ENCODE results near the gene HNRNPR.

HNRNPR gene

DNA sequence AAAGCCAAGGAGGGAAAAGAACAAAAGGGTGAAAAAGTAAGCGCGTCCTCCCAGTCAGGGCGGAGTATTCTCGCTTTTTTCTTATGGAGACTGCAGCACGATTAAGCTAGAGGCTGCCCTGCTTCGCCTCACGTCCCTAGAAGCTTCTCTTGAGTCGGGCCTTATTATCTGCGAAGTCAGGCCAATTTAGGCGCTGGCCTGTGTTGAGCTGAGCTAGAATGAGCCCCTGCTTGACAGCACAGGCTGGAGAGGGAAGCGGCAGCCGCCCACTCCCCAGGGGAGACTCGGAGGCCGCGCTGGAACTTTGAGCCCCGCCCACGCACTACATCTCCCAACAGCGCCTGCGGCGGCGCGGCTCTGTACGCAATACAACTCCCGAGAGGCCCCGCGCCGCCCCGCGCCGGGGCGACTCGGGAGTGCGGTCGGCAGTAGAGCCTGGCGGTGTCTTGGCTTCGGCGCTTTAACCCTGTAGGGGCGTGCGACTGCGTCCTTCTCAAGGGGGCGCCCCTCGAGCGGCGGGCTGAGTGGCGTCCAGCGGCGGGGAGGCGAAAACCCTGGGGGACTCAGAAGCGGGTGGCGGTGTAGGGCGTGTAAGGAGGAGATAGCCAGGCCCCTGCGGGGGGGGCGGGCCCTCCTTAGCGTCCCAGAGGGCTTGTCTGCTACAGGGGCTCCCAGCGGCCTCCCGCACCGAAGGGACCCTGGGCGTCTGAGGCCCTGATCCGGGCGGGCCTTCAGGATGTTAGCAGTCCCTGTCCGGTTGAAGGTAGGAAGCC lies 24.7 kb upstream of the HNRNPR start:
- DNase-seq: peak; percentile 94 to 95

DNA sequence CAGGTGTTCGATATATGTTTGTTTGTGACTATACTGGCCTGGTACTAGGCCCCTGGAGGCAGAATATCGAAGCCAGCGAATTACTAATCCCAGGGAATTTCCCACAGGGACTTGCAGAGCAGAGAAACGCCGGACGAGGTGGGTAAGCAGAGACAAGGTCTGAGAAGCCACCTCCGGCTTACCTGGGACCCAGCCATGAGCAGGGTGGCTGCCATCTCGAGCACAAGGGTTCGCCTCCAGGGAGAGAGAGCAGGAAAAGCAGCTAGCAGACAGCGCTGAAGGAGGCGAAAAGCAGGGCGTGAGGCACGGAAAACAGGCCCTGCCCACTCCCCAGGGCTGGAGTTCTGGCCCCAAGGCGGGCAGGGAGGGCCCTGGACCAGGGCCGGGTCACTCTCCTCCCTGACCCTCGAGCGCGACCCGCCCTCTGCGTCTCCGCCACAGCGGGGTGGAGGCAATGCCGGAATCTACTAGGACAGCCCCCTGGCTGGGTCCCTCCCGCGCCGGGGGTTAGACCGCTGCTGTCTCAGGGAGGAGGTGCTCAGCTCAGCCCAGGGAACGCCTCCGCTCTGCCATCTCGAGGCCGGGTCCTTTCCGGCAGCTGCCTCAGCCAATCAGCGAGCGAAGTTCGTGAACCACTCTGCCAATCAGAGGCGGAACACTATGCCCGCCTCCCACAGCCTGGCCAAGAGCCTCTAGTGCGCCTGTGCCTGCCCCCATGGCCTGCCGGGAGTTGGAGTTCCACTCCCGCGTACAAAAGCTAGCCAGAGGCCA lies 23.9 kb upstream of the HNRNPR start:
- DNase-seq: peak; percentile 100

DNA sequence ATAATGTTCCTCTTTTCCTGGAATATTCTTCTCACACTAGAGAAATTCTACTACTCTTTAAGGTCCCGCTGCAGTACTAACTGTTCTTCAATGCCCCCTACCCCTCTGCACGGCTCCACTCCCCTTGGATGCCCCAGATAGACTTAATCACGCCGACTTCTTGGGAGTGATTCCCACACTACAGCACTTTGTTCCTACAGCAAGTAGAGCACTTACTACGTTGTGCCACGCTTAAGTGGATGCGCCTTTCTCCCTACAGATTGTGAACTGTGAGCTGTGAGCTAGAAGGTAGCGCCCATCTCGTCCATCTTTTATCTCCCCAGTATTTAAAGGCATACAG lies 23.3 kb upstream of the HNRNPR start:
- peak in 1 of 2 experiments; percentile 43 for DNase-seq

DNA sequence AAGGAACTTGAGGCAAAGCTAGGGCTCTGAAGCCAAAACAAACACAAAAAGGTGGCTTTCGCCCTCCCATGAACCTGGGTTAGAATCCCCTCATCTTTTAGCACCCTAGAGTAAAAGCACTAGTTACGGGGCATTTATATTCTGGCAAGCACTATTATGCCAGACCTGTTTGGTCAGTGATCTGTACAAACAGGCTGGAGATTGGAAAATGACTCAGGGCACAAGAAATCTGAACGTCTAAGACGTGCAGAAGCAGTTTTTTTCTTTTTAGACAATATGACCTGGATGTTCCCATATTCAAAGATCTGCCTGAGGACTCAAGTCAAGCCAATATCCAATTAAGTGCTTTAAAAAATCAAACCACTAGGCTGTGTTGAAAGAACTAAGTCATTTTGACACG lies 22.5 kb upstream of the HNRNPR start:
- no peak for DNase-seq

DNA sequence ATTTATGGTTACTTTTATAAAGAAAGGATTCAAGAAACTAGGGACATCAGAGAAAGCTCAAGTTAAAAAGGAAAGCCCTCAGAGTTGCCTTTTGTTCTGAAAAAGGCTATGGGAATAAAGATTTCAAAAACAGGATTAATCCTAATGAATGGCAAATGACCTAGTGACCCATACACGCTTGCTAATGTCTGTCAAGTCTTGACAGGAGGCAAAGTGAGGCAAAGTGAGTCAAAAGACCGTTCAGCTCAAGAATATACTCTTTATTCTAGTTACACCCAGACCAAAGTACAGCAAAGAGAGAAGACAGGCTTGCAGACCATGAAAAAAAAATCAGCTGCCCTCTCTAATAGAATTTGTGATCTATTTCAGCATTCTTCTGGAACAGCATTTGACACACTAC lies 22.1 kb upstream of the HNRNPR start:
- DNase-seq: no peak

- DNase-seq: no peak
These were observed 18.2 kb upstream of the HNRNPR start for GRCh38 chr1:23362218-23362713.

DNA sequence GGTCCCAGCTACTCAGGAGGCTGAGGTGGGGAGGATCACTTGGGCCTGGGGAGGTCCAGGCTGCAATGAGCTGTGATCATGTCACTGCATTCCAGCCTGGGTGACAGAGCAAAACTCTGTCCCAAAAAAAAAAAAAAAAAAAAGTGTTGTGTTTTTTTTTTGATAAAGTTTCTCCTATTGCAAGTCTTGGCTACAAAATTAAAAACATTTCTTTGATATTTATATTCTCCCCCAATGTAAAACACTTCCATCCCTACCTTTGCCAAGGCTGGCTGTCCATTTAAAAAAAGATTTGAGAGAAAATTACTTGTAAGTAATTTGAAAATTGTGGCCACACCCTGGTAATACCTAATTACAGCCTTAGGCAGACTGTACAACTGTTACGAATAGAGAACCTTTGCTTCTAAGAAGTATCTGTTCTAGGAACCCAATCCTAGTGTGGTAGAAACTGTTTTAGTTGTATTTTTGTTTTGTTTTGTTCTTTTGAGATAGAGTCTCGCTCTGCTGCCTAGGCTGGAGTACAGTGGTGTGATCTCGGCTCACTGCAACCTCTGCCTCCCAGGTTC lies 14.3 kb upstream of the HNRNPR start:
- no peak for DNase-seq

DNA sequence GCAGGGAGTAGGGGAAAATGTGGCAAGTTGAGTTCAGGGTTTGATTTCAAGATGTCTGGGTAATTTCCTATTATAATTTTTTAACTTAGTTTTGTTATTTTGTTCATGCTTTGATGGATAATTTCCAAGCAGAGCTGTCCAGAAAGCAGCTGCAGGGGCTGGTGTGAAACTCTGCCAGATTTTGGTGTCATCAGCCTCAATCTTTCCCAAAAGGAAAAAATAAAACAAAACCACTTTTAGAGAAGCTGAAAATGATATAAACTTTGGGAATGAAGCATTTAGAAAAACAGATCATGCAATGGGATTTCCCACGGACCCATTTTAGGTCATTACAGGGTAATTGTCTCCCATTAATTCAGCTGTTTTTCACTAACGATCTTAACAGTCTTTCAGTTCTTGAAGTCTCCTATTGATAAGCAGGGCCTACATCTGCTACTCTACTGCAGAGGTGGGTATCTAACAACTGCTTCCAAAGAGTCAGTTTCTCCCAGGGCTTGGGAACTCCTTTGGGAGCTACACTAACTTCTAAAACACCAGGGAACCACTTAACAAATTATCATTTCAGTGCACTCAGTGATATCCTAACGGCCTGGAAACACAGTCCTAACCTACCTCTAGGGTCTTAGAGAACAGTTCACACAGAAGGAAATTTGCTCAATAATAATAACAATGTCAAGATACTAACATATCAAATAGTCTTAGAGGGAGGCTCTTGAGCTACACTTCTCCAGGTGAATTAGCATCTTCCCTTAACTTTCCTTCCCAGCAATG lies 13.2 kb upstream of the HNRNPR start:
- DNase-seq: no peak

DNA sequence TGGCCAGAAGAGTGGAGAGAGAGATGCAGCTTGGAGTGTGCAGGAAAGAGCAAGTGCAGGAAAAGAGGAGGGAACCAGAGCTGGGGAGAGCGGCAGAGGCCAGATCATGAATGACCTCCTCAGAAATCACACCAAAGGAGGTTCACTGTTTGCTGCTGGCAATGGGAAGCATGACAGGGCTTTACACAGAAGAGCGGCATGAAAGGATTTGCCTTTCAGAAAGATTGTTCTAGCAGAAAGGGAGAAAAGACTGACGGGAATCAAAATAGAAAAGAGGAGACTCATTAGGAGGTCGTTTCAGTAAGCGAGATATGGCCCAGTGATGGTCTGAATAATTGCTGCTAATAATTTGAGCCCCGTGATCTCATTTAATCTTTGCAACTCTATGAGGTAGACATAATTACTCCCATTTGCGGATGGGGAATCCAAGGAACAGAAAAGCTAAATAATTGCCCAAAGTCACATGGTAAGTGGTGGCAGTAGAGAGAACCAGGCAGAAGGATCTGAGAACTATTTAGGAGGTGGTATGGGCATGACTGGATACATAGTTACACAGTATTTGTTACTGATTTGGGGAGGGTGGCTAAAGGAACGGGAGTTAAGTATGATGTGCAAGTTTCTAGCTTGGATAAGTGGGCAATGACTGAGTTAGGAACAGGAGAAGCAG lies 12.5 kb upstream of the HNRNPR start:
- DNase-seq: no peak

GRCh38 chr1:23354245-23354644 lies 10.2 kb upstream of the HNRNPR start:
- no peak for DNase-seq

DNA sequence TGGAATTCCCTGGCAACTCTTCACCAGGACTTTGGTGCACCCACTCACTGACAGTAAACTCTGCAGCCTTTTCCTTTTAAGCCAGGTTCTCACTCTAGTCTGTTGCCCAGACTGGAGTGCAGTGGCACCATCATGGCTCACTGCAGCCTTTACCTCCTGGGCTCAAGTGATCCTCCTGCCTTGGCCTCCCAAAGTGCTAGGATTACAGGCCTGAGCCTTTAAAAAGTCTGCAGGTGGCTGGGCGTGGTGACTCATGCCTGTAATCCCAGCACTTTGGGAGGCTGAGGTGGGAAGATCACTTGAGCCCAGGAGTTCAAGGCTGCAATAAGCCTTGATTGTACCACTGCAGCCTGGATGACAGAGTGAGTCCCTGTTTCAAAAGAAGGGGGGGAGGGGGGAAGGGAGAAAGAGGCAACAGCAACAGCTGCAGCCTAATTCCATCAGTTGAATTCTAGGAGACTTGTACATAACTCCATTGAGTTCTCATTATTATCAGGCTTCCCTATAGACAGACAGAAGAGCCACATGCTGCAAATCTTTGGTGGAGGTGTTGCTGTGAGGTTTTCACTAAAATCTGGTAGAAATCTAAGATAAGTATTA lies 8.1 kb upstream of the HNRNPR start:
- no peak for DNase-seq

DNA sequence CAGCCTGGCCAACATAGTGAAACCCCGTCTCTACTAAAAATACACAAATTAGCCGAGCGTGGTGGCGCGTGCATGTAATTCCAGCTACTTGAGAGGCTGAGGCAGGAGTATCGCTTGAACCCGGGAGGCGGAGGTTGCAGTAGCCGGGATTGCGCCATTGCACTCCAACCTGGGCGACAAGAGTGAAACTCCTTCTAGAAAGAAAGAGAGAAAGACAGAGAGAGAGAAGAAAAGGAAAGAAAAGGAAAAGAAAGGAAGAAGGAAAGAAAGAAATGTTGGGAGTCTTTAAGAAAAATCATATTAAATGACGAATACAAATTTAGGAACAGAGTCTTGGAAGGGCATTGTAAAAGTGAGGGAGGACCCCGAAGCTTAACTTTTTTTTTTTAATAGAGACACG lies 1.8 kb upstream of the HNRNPR start:
- DNase-seq: no peak

GRCh38 chr1:23344987-23345472 lies 946 bp upstream of the HNRNPR start:
- peak in 1 of 2 experiments; percentile 44 for DNase-seq

DNA sequence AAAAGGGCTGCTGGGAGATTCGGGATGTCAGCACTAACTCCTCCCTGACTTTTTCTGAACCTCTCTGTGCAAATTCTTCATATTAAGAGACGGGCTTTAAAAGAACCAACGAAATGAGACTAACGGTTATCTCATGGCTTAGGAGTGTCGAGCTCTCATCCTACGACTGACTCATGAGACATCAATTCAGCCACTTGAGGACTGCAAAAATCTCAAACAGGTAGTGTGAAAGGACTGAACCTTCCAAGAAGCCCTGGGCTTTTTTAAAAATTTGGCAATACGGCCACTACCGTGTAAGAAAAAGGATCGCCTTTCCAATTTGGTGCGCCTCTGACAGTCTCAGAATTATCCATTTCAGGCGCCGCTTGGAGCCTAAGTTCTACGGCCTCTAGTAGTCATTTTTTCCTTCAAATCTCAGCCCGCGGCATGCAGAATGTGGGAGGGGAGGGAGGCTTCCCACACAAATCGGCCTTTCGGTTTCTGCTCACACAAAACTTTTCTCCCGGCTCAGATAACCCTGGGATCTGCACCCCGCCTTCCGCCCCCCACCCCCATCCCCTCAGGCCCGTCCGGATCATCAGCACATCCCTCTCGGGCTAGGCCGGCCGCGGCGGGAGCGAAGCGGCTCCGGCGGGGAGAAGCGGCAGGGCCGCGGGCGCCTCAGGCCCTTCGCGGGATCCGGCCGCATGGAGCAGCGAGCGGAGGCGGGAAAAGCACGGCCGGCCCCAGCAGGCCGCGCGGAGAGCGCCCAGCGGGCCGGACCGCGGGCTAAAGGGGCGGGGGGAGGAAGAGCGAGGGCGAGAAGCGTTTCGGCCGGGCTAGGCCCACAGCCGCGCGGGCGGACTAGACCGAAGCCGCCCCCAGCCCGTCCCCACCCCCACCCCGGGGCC lies 618 bp downstream of the HNRNPR start:
- peak in 1 of 2 experiments; percentile 60 for DNase-seq

DNA sequence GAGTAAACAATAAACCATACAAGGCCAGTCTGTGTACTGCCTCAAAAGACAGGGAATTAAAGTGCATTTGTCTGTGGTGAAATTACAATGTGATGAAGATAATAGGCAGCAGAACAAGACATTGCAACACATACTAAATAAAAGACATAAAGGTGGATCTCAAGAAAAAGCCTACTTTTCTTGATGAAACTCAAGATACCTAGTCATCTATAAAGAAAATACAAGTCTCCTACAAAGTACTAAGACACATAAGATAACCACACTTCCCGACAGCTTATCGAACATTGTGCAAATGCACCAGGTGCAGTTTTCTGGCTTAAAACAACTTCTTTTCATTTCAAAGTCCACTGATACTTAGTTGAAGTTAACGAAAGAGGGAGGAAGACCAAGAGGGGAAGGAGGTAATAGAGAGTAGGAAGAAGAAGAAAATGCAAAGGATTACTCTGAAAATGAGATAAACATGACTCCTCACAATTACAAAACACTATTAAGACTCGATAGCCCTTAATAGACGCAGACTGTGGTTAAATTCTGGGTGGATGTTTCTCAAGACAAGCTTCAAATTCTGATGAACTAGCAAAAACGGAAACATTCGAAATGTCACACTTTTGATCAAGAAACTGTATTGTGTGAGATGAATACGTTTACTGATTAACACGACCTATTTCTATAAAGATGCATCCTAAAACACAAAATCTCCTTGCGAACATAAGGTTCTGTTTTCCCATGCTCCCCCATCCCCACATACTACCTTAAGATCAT lies 2.0 kb downstream of the HNRNPR start:
- DNase-seq: no peak

- no peak for DNase-seq
These were observed 4.5 kb downstream of the HNRNPR start for GRCh38 chr1:23339632-23340031.

- no peak for DNase-seq
These were observed 6.2 kb downstream of the HNRNPR start for GRCh38 chr1:23337869-23338268.

DNA sequence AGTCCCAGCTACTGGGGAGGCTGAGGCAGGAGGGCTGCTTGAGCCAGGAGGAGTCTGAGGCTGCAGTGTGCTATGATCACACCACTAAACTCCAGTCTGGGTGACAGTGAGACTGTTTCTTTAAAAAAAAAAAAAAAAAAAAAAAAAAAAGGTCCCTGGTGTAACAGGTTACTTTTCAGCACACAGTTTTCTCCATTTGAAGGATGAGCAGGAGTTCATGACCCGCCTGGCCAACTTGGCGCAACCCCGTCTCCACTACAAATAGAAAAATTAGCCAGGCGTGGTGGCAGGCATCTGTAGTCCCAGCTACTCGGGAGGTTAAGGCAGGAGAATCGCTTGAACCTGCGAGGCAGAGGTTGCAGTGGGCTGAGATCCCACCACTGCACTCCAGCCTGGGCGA lies 12.4 kb downstream of the HNRNPR start:
- DNase-seq: no peak

DNA sequence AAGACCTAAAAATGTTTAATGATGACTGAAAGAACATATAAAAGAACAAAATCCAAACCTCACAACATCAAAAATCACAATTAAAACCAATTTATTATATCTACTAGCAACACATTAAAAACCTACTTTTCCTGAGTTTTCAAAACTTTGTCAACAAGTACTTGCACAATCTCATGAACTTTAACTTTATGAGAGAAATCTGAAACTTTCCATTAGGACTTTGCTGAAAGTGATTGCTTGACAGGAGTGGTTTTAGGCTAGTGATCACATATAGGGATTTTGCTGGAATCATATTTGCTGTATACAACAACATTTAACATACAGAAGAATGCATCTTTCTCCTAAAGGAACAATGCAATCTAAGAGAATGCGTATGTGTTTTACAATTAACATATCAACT lies 13.2 kb downstream of the HNRNPR start:
- no peak for DNase-seq

DNA sequence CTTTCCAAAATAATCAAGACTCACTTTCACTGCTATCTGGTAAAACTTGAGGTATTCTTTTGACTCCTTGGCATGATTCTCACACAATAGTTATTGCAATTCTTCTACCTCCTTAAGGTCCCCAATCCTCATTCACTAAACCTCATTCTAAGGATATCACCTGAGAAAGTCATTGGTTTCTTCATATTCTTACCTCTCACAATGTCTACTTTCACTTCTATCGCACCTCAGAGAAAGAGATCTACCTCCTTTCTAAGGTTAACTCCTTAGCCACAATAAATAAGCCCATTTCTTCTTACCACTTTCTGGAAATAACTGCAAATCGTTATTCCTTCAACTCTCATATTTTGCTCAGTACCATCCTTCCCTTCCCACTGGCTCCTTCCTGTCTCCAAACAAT lies 18.7 kb downstream of the HNRNPR start:
- no peak for DNase-seq

All from NCI-H2081 (cell line).